ENCODE data around the gene LRRC10B.

GRCh38 chr11:61488651-61489291, 19.8 kb upstream of the LRRC10B start:
- TF ChIP-seq CTCF (IDR thresholded peaks at IDR 0.05) (no peak), RAD21 (conservative IDR thresholded peaks at IDR 0.05 in 1 of 2, IDR thresholded peaks at IDR 0.05 in 1 of 2) (no peak), JUN (IDR thresholded peaks at IDR 0.05) (no peak)
- TF ChIP-seq, protein P1, sequence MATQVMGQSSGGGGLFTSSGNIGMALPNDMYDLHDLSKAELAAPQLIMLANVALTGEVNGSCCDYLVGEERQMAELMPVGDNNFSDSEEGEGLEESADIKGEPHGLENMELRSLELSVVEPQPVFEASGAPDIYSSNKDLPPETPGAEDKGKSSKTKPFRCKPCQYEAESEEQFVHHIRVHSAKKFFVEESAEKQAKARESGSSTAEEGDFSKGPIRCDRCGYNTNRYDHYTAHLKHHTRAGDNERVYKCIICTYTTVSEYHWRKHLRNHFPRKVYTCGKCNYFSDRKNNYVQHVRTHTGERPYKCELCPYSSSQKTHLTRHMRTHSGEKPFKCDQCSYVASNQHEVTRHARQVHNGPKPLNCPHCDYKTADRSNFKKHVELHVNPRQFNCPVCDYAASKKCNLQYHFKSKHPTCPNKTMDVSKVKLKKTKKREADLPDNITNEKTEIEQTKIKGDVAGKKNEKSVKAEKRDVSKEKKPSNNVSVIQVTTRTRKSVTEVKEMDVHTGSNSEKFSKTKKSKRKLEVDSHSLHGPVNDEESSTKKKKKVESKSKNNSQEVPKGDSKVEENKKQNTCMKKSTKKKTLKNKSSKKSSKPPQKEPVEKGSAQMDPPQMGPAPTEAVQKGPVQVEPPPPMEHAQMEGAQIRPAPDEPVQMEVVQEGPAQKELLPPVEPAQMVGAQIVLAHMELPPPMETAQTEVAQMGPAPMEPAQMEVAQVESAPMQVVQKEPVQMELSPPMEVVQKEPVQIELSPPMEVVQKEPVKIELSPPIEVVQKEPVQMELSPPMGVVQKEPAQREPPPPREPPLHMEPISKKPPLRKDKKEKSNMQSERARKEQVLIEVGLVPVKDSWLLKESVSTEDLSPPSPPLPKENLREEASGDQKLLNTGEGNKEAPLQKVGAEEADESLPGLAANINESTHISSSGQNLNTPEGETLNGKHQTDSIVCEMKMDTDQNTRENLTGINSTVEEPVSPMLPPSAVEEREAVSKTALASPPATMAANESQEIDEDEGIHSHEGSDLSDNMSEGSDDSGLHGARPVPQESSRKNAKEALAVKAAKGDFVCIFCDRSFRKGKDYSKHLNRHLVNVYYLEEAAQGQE (IDR thresholded peaks at IDR 0.05) = no peak
